Sigmoid colon (tissue), 7 donors: ENCODE results near the gene NGDN. TPM values are rescaled to one million over a fixed set of nuclear protein-coding genes. Genes with fewer than 3 reads are reported as not detected.

Source experiments
- DNase-seq: peaks from one replicate; pipeline ENCODE4 v3.0.0-alpha.2; 2019
- H3K27ac ChIP-seq, 4 donors: fragments of 200-600 bp; sonication (generic); one replicate each; pipeline ENCODE4 v1.5.1; 2016 to 2019; ENCODE audit warnings: mild to moderate bottlenecking in 1 of 4
- H3K27me3 ChIP-seq, 3 donors: fragments of 200-600 bp; sonication (generic); one replicate each; pipeline ENCODE4 v1.5.1; 2019; ENCODE audit warnings: mild to moderate bottlenecking in 1 of 3
- H3K36me3 ChIP-seq, 4 donors: fragments of 200-600 bp; sonication (generic); one replicate each; pipeline ENCODE4 v1.5.1; 2016 to 2019
- H3K4me1 ChIP-seq, 4 donors: fragments of 200-600 bp; sonication (generic); one replicate each; pipeline ENCODE4 v1.5.1; 2017 to 2019
- H3K4me3 ChIP-seq, 4 donors: fragments of 200-600 bp; sonication (generic); one replicate each; pipeline ENCODE4 v1.5.1; 2017 to 2019; ENCODE audit warnings: mild to moderate bottlenecking in 2 of 4, moderate library complexity in 1 of 4
- H3K9me3 ChIP-seq, 4 donors: fragments of 200-600 bp in 3 of 4; sonication (generic) in 3 of 4; one replicate each; pipeline versions ENCODE4 v1.5.1 to v1.6.1; 2013 to 2019
- EP300 ChIP-seq, 4 donors: sonication (generic); formaldehyde crosslinking; IDR thresholded peaks; one replicate each; pipeline ENCODE4 v1.6.1; 2017; ENCODE audit warnings: antibody characterized with exemption in 4 of 4
- POLR2A ChIP-seq, 2 donors: fragments of 450-650 bp; IDR thresholded peaks; one replicate each; pipeline ENCODE4 v1.6.1; 2016; ENCODE audit warnings: antibody characterized with exemption in 2 of 2, mild to moderate bottlenecking in 2 of 2, moderate library complexity in 2 of 2
- POLR2AphosphoS5 ChIP-seq, 4 donors: sonication (generic); formaldehyde crosslinking; IDR thresholded peaks; one replicate each; pipeline ENCODE4 v1.6.1; 2017; ENCODE audit warnings: antibody characterized with exemption in 4 of 4
- WGBS, 2 donors: extraction: QIAGEN DNeasy Blood & Tissue Kit; methylation state at CpG; one replicate each; pipeline ENCODE4 v1.1.7; 2013; 5-methylcytosine and 5-hydroxymethylcytosine counted together
- intact Hi-C: fragments of 100-400 bp; cut with DNase I; formaldehyde crosslinking; loops from one replicate; pipeline ENCODE4 v1.15.1; 2023
- polyA plus RNA-seq, 3 donors: library from polyadenylated mRNA; stranded (reverse); fragments of 200-250 nt; gene quantifications; one replicate each; pipeline ENCODE4 v1.2.3, GENCODE V29; 2013
- total RNA-seq, 4 donors: library from RNA; depleted of rRNA; stranded (reverse); fragments of >200 nt; gene quantifications; one replicate each; pipeline ENCODE4 v1.1.0, GENCODE V29; 2016
- TF ChIP-seq, protein P1 (sequence below), 4 experiments: fragments of 450-650 bp in 3 of 4; fragments of 200-600 bp in 1 of 4; IDR thresholded peaks; one replicate each; pipeline ENCODE4 v1.5.1; 2016 to 2019; ENCODE audit warnings: antibody characterized with exemption in 4 of 4, mild to moderate bottlenecking in 3 of 4, moderate library complexity in 2 of 4
- donor health status: healthy with polysubstance abuse.
- donor health status: Bipolar disorder and iron deficiency.
- donor health status: healthy.

The NGDN gene
- total and polyA plus RNA-seq, 7 donors, result 23.3 to 46.2 (median 39.6) TPM

- Histone ChIP-seq H3K4me3 (no peak overlapping the region), H3K27me3 (no peaks in the 10 kb centered on the region), H3K36me3 (no peaks in the 10 kb centered on the region), H3K4me1 (no peaks in the 10 kb centered on the region), H3K9me3 (no peaks in the 10 kb centered on the region), H3K27ac (no peak overlapping the region)
- TF ChIP-seq, protein P1, sequence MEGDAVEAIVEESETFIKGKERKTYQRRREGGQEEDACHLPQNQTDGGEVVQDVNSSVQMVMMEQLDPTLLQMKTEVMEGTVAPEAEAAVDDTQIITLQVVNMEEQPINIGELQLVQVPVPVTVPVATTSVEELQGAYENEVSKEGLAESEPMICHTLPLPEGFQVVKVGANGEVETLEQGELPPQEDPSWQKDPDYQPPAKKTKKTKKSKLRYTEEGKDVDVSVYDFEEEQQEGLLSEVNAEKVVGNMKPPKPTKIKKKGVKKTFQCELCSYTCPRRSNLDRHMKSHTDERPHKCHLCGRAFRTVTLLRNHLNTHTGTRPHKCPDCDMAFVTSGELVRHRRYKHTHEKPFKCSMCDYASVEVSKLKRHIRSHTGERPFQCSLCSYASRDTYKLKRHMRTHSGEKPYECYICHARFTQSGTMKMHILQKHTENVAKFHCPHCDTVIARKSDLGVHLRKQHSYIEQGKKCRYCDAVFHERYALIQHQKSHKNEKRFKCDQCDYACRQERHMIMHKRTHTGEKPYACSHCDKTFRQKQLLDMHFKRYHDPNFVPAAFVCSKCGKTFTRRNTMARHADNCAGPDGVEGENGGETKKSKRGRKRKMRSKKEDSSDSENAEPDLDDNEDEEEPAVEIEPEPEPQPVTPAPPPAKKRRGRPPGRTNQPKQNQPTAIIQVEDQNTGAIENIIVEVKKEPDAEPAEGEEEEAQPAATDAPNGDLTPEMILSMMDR (IDR thresholded peaks at IDR 0.05), result no peak
- TF ChIP-seq POLR2A (IDR thresholded peaks at IDR 0.05) (no peak), POLR2AphosphoS5 (IDR thresholded peaks at IDR 0.05) (no peak), EP300 (IDR thresholded peaks at IDR 0.05) (no peak)
- peak; percentile 49 for DNase-seq
- intact Hi-C loops, result no loop called here
- WGBS, 2 donors, result 81 to 82% methylated on average over 17 of the region's 17 CpGs
Observed at GRCh38 chr14:23432102-23432925, 37.2 kb upstream of the NGDN start.

DNA sequence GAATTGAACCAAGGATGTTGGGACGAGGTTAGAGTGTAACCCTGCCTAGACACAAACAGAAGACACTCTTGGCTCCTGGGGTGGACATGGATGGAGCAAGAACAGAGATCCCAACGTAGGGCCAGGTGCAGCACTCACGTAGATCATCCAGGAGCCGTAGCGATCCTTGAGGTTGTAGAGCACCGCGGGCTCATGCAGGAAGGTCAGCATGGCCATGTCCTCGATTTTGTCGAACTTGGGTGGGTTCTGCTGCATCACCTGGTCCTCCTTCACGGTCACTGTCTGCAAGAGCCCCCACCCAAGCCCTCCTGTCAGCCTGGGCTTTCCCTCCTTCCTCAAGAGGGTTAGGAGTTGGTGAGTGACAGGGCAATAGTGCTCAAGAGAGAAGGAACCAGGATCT is 36.6 kb upstream of the NGDN start:
- no peak overlapping the region for H3K27ac ChIP-seq
- TF ChIP-seq, protein P1 (IDR thresholded peaks at IDR 0.05), result no peak
- TF ChIP-seq EP300 (IDR thresholded peaks at IDR 0.05) (no peak), POLR2AphosphoS5 (IDR thresholded peaks at IDR 0.05) (no peak), POLR2A (IDR thresholded peaks at IDR 0.05) (no peak)
- H3K4me3 ChIP-seq, result no peak overlapping the region
- H3K9me3 ChIP-seq, result no peaks in the 10 kb centered on the region
- intact Hi-C loops, result no loop called here
- H3K4me1 ChIP-seq, result peaks cover 0 to 6% (median 2%) of the 10 kb centered on the region in 4 donors
- H3K36me3 ChIP-seq, result no peaks in the 10 kb centered on the region
- H3K27me3 ChIP-seq, result no peaks in the 10 kb centered on the region
- WGBS, 2 donors, result 83 to 88% methylated on average over 10 of the region's 10 CpGs
- DNase-seq, result peak; percentile 34

- intact Hi-C loops, result no loop called here
- peaks cover 0 to 11% (median 7%) of the 10 kb centered on the region in 4 donors for H3K4me1 ChIP-seq
Observed at GRCh38 chr14:23433457-23433856, 36.0 kb upstream of the NGDN start.

GRCh38 chr14:23434488-23435222 is 34.8 kb upstream of the NGDN start:
- Histone ChIP-seq H3K4me1 (peaks cover 0 to 12% (median 8%) of the 10 kb centered on the region in 4 donors), H3K9me3 (no peaks in the 10 kb centered on the region), H3K36me3 (no peaks in the 10 kb centered on the region), H3K4me3 (no peak overlapping the region), H3K27me3 (no peaks in the 10 kb centered on the region), H3K27ac (no peak overlapping the region)
- TF ChIP-seq, protein P1 (IDR thresholded peaks at IDR 0.05), result no peak
- TF ChIP-seq POLR2AphosphoS5 (IDR thresholded peaks at IDR 0.05), result no peak
- no peak for TF ChIP-seq POLR2A (IDR thresholded peaks at IDR 0.05)
- TF ChIP-seq EP300 (IDR thresholded peaks at IDR 0.05), result no peak
- DNase-seq, result peak; percentile 34
- intact Hi-C loops, result no loop called here
- WGBS, 2 donors, result 76 to 88% methylated on average over 8 of the region's 8 CpGs

More at GRCh38 chr14:23433457-23433856, 36.0 kb upstream of the NGDN start:
- TF ChIP-seq POLR2A (IDR thresholded peaks at IDR 0.05) (no peak), EP300 (IDR thresholded peaks at IDR 0.05) (no peak), POLR2AphosphoS5 (IDR thresholded peaks at IDR 0.05) (no peak)
- TF ChIP-seq, protein P1 (IDR thresholded peaks at IDR 0.05), result no peak
- H3K27me3 ChIP-seq, result no peaks in the 10 kb centered on the region
- WGBS, 2 donors, result 79 to 82% methylated on average over 10 of the region's 10 CpGs
- H3K36me3 ChIP-seq, result no peaks in the 10 kb centered on the region
- no peak overlapping the region for H3K27ac ChIP-seq
- H3K9me3 ChIP-seq, result no peaks in the 10 kb centered on the region
- peak; percentile 54 for DNase-seq
- H3K4me3 ChIP-seq, result no peak overlapping the region
